ENCODE data around the gene RSPH6A.

Gene RSPH6A

DNA sequence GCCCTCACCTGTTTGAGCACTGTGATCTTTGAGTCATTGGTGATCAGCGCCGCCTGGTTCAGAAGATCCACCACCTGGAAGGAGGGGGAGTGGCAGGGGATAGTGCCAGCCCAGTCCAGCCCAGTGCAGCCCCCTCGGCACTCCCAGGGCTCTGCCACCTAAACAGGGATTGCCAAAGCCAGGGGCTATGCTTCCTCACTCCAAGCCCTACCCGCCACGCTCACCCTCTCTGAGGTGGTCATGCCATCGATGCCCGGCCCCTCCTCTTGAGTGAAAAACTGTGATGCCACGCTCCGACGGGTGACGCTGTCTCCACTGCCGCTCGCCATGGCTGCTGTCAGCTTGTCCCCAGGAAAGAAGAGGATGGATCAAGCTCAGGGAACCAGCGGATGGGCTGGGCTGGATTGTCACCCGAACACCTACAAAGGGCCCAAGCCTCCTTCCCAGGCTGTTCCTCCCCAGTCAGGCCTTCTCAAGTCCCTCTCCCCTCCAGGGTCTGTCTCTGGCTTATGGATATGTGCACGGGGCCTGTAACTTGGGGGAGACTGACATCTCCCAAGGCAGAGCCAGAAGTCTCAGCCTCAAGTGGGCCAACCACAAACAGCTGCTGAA, 39.2 kb upstream of the RSPH6A start:
- H3K27me3 ChIP-seq: no peaks in the 10 kb centered on the region
- H3K4me1 ChIP-seq: no peaks in the 10 kb centered on the region
- H3K9ac ChIP-seq: no peak overlapping the region
- peaks cover 91 to 100% (median 95%) of the 10 kb centered on the region in 11 experiments for H3K36me3 ChIP-seq
- TF ChIP-seq Cebpa-rat (IDR thresholded peaks at IDR 0.05): no peak
- H3K4me3 ChIP-seq: no peak overlapping the region
- no peak overlapping the region for H3K27ac ChIP-seq
- H4K20me1 ChIP-seq: peaks cover 25 to 99% (median 81%) of the 10 kb centered on the region in 11 experiments
- H3K4me2 ChIP-seq: no peak overlapping the region
- no peaks in the 10 kb centered on the region for H3K9me3 ChIP-seq (replicated peaks in 1 of 11)

- TF ChIP-seq Cebpa-rat (IDR thresholded peaks at IDR 0.05): no peak
- Histone ChIP-seq H3K36me3 (peaks cover 92 to 100% (median 95%) of the 10 kb centered on the region in 11 experiments), H3K27ac (no peak overlapping the region), H3K4me3 (no peak overlapping the region), H3K9me3 (replicated peaks in 1 of 11) (no peaks in the 10 kb centered on the region), H3K9ac (no peak overlapping the region), H3K4me2 (no peak overlapping the region), H3K4me1 (no peaks in the 10 kb centered on the region), H3K27me3 (no peaks in the 10 kb centered on the region), H4K20me1 (peaks cover 25 to 99% (median 71%) of the 10 kb centered on the region in 11 experiments)
Observed at GRCh38 chr19:45852983-45853382, 37.9 kb upstream of the RSPH6A start.

DNA sequence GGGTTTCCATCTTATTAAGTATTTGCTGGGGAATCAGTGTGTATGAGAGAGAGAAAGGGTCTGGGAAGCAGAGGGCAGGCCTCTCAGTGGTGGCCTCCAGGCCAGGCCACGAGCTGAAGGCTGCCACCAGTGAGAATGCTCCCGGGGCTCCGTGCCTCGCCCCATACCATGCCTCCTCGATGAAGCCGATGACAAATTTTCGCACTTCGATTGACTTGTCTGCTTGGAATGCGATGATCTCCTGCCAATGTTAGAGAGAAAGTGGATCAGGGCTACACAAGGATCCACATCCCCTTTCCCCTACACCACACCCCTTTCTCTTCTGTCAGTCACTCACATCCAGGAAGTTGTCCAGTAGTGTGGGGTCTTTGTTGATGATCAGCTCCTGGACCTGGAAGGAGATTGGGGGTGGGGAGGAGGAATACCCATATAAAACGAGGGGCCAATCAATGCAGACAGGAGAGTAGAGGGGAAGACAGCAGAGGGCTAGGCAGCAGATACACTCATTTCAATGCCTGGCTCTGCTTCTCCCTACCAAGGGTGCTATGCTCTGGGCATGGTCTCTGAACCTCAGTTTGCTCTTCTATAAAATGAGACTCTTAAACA, 37.1 kb upstream of the RSPH6A start:
- no peak overlapping the region for H3K9ac ChIP-seq
- H3K27ac ChIP-seq: no peak overlapping the region
- H3K9me3 ChIP-seq (replicated peaks in 1 of 11): no peaks in the 10 kb centered on the region
- H3K4me2 ChIP-seq: no peak overlapping the region
- H3K4me1 ChIP-seq: no peaks in the 10 kb centered on the region
- no peaks in the 10 kb centered on the region for H3K27me3 ChIP-seq
- no peak for TF ChIP-seq Cebpa-rat (IDR thresholded peaks at IDR 0.05)
- no peak overlapping the region for H3K4me3 ChIP-seq
- peaks cover 96 to 100% (median 100%) of the 10 kb centered on the region in 11 experiments for H3K36me3 ChIP-seq
- peaks cover 25 to 97% (median 67%) of the 10 kb centered on the region in 11 experiments for H4K20me1 ChIP-seq

GRCh38 chr19:45848922-45849321, 33.8 kb upstream of the RSPH6A start:
- Histone ChIP-seq H3K4me2 (no peak overlapping the region), H4K20me1 (peaks cover 1 to 96% (median 52%) of the 10 kb centered on the region in 11 experiments; a peak in 20 of 22 replicates), H3K9ac (no peak overlapping the region), H3K27me3 (no peaks in the 10 kb centered on the region), H3K27ac (no peak overlapping the region), H3K4me1 (no peaks in the 10 kb centered on the region), H3K36me3 (peaks cover 100% of the 10 kb centered on the region in 11 experiments), H3K9me3 (replicated peaks in 1 of 11) (no peaks in the 10 kb centered on the region), H3K4me3 (no peak overlapping the region)
- TF ChIP-seq Cebpa-rat (IDR thresholded peaks at IDR 0.05): no peak

DNA sequence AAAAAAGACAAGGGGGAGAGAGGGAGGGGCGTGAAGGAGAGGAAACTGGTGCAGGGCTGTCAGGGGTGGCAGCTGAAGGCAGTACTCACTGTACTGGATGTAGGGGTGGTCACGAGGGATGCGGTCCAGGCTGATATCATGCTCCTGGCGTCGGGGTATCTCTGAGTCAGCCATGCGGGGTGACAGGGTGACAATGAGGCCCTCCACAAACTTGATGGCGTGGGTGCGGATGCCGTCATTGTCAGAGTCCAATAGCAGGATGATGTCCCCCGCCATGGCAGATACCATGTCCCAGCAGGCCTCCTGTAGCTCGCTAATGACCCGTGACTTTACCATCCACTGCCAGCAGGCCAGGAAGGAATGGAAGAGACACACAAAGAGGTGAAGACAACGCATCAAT, 32.6 kb upstream of the RSPH6A start:
- Histone ChIP-seq H3K9ac (no peak overlapping the region), H3K9me3 (replicated peaks in 1 of 11) (no peaks in the 10 kb centered on the region), H3K4me3 (no peak overlapping the region), H3K27me3 (no peaks in the 10 kb centered on the region), H3K4me2 (no peak overlapping the region), H3K36me3 (peaks cover 100% of the 10 kb centered on the region in 11 experiments), H3K4me1 (no peaks in the 10 kb centered on the region), H4K20me1 (peaks cover 0 to 93% (median 44%) of the 10 kb centered on the region in 11 experiments; a peak in 19 of 22 replicates), H3K27ac (no peak overlapping the region)
- TF ChIP-seq Cebpa-rat (IDR thresholded peaks at IDR 0.05): no peak

DNA sequence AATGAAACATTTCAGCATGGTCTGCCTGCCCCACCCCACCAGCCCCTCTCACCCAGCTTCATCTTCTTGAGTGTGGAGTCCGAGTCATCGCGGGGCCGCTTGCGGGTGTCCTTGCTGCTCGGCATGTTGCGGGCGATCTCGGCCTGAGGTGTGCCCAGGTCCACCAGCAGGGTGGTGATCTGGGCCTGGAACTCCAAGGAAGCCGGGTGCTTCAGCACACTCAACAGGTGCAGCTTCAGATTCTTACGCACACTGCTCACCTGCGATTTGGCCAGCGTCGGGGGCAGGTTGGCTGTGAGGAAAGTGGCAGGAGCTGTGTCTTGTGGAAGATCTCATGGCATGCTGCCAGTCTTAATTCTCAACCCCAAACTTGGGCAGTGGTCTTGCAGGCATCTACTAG, 27.1 kb upstream of the RSPH6A start:
- Histone ChIP-seq H3K9me3 (replicated peaks in 1 of 11) (no peaks in the 10 kb centered on the region), H3K4me1 (no peaks in the 10 kb centered on the region), H3K27me3 (no peaks in the 10 kb centered on the region), H4K20me1 (peaks cover 0 to 93% (median 50%) of the 10 kb centered on the region in 11 experiments; a peak in 19 of 22 replicates), H3K27ac (no peak overlapping the region), H3K36me3 (peaks cover 100% of the 10 kb centered on the region in 11 experiments), H3K4me3 (no peak overlapping the region), H3K9ac (no peak overlapping the region), H3K4me2 (no peak overlapping the region)
- TF ChIP-seq Cebpa-rat (IDR thresholded peaks at IDR 0.05): no peak

GRCh38 chr19:45834970-45835369, 19.9 kb upstream of the RSPH6A start:
- no peak for TF ChIP-seq Cebpa-rat (IDR thresholded peaks at IDR 0.05)
- Histone ChIP-seq H3K9me3 (replicated peaks in 1 of 11) (no peaks in the 10 kb centered on the region), H3K9ac (no peak overlapping the region), H3K4me2 (no peak overlapping the region), H4K20me1 (peaks cover 4 to 90% (median 45%) of the 10 kb centered on the region in 11 experiments; a peak in 18 of 22 replicates), H3K27me3 (no peaks in the 10 kb centered on the region), H3K4me3 (no peak overlapping the region), H3K4me1 (no peaks in the 10 kb centered on the region), H3K27ac (no peak overlapping the region), H3K36me3 (peaks cover 98 to 100% (median 100%) of the 10 kb centered on the region in 11 experiments)

DNA sequence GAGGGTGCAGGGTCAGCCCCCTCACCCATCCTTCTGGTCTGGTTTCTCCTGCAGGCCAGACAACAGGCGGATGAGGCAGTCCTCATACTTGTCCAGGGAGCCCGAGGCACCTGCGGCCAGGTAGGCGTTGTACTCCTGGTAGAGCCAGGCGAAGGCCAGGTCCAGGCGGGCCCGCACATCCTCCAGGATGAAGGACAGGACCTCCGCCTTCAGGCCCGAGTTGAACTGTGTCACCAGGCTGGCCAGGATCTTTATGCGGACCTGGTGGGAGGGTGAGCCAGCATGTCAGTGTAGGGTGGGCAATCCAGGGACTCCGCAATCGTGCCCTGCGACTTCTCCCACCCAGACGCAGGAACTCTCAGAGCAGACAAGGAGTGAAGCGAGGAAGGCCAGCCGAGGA, 13.8 kb upstream of the RSPH6A start:
- Histone ChIP-seq H4K20me1 (peaks cover 4 to 96% (median 38%) of the 10 kb centered on the region in 11 experiments; a peak in 16 of 22 replicates), H3K27me3 (no peaks in the 10 kb centered on the region), H3K9me3 (replicated peaks in 1 of 11) (no peaks in the 10 kb centered on the region), H3K36me3 (peaks cover 98 to 100% (median 100%) of the 10 kb centered on the region in 11 experiments), H3K4me3 (no peak overlapping the region), H3K4me1 (0 out of 20 replicates have a peak, but pooled peaks cover 0 to 4% (median 0%) of the 10 kb centered on the region in 10 experiments), H3K27ac (no peak overlapping the region), H3K4me2 (no peak overlapping the region), H3K9ac (no peak overlapping the region)
- no peak for TF ChIP-seq Cebpa-rat (IDR thresholded peaks at IDR 0.05)

GRCh38 chr19:45828523-45828922, 13.4 kb upstream of the RSPH6A start:
- peaks cover 3 to 96% (median 39%) of the 10 kb centered on the region in 11 experiments; a peak in 16 of 22 replicates for H4K20me1 ChIP-seq
- TF ChIP-seq Cebpa-rat (IDR thresholded peaks at IDR 0.05): no peak
- no peak overlapping the region for H3K4me3 ChIP-seq
- H3K36me3 ChIP-seq: peaks cover 98 to 100% (median 100%) of the 10 kb centered on the region in 11 experiments
- no peaks in the 10 kb centered on the region for H3K9me3 ChIP-seq (replicated peaks in 1 of 11)
- H3K4me1 ChIP-seq: peaks cover 0 to 4% (median 0%) of the 10 kb centered on the region in 10 experiments; a peak in 1 of 20 replicates
- no peak overlapping the region for H3K27ac ChIP-seq
- no peak overlapping the region for H3K9ac ChIP-seq
- H3K27me3 ChIP-seq: no peaks in the 10 kb centered on the region
- H3K4me2 ChIP-seq: no peak overlapping the region

Measured in BLaER1 treated with 17β-estradiol and CSF1 and Interleukin-3, amounts not matched to agents 10 nM and 100 nM (cell line).